Stimulated activated CD8-positive, alpha-beta memory T cell treated with anti-CD3 and anti-CD28 coated beads, Interleukin-15, amount 100 ng/mL, for 48 hours (primary cell): ENCODE data around the gene CST6.

ENCODE experiments used
- DNase-seq, 2 donors: peaks; one replicate each; pipeline ENCODE4 v3.0.0-alpha.2; 2020; ENCODE audit warnings: low read depth in 2 of 2

Gene CST6

GRCh38 chr11:66011785-66012303 is at the start of gene CST6:
CST6 (plus strand) TSS chr11:66012008; CDS start chr11:66012045, 37 bp downstream.
- DNase-seq = no peak

DNA sequence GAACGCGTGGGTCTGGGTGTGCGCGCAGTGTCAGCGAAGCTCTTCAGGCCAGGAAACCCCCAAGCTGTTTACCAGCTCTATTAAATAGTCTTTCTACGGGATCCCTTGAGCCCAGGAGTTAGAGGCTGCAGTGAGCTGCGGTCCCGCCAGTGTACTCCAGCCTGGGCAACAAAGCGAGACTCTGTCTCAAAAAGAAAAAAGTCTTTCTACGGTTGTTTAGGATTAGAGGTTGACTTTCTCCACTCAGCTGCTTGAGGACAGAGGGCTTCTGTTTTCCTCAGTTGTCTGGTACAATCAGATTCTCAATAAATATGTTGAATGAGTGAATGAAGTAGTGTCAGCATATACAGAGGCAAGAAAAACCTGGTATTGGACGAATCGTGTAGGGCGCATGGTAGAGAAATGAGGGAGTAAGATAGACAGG is 49.7 kb upstream of the CST6 start:
- no peak for DNase-seq

GRCh38 chr11:65964906-65965305 is 46.9 kb upstream of the CST6 start:
- DNase-seq = no peak

GRCh38 chr11:65965986-65966762 is 45.6 kb upstream of the CST6 start:
- no peak for DNase-seq

- DNase-seq = no peak
These were observed 44.4 kb upstream of the CST6 start for GRCh38 chr11:65967329-65967934.

GRCh38 chr11:65968600-65969482 is 43.0 kb upstream of the CST6 start:
- no peak for DNase-seq

DNA sequence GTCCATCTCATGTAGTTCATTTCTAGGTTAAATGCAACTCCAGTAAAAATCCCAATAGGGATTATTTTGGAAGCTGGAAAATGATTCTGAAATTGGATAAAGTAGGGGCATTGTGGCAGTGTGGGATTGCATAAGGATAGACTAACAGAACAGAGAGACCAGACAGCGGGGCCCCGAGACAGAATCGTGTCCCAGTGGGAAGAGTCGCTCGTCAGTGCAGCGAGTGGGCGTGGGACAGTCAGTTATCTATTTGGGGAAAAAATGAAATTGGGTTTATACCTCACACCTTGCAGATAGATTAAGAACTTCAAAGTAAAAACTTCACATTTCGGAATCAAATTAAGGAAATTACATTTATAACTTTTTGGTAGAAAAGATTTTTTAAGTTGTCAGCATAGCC is 39.7 kb upstream of the CST6 start:
- no peak for DNase-seq

DNA sequence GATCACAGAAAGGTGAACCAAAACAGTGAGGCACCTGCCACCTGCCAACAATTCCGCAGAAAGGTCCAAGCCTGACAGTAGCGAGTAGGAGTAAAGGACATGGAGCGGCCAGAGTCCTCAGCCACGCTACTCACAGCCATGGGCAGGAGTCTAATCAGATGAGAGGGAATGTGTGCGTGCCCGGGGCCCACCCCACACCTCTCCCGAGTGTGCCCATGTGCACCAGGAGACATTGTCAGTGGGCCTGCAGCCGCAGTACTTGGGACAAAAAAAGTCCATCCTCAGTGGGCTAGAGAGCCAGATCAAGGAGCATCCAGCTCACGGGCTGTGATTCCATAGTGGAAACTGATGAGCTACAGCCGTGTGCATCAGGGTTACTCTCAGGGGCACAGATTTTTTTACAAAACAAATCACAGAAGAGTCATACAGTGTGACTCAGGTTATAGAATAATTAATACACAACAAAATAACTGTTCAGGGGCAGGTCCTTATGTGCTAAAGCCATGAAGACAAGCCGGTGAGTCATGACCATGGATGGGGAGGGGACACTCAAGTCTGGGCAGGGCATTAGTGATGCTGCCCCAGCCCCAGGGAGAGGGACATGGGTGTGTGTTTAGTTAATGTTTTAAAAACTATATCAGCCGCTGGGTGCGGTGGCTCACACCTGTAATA is 38.2 kb upstream of the CST6 start:
- no peak for DNase-seq

GRCh38 chr11:65975771-65976170 is 36.0 kb upstream of the CST6 start:
- no peak for DNase-seq

GRCh38 chr11:65976216-65977176 is 35.3 kb upstream of the CST6 start:
- no peak for DNase-seq

DNA sequence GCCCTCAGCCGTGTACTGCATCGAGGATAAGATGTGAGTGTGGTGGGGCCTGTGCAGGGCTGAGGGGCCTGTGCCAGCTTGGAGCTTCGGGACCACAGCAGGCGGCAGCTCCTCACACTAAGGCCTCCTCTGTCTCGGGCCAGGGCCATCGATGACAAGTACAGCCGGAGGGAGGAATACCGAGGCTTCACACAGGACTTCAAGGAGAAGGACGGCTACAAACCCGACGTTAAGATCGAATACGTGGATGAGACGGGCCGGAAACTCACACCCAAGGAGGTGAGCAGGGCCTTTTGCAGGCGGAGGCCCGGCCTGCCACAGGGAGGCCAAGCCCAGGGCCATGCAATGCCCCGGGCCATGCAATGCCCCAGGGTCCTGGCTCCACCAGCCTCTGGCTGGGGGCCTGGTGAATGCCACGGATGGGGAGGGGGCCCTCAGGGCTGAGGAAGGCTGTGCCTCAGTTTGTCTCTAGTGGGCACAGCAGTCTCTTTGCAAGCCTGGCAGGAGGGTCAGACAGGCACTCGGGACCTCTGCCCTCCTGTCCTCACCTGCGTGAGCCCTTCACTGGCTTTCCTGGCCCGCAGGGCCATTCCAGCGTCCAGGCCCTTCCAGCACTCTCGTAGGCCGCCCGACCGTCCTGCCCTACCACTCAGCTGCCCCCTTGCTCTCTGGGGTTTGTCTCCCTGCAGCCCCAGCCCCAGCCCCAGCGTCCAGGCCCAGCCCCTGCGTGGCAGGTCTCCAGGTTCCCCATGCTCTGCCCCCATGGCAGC is 34.0 kb upstream of the CST6 start:
- no peak for DNase-seq

DNA sequence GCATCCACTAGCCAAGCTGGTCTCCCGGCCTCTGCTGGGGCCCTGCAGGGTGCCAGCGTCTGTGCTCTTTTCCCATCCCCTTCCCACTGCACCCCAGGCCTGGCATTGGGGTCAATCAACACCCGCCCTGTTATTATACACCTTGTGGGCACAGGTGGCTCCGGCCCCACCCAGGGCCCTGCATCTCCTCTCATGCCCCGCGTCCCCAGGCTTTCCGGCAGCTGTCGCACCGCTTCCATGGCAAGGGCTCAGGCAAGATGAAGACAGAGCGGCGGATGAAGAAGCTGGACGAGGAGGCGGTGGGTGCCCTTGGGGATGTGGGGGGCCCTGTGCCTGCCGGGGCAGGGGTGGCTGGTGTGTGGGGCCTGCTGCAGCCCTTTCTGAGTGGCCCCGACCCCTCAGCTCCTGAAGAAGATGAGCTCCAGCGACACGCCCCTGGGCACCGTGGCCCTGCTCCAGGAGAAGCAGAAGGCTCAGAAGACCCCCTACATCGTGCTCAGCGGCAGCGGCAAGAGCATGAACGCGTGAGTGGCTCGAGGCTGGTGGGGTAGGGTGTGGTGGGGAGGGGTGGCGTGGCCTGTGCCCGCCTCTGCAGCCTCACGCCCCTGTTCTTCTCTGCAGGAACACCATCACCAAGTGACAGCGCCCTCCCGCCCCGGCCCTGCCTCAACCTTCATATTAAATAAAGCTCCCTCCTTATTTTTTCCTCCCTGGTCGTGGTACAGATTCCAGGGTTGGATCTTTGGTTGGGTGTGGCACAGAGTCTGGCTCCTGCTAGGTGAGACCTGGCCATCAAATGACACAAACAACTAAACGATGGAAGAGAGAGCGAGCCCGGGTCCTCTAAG is 33.2 kb upstream of the CST6 start:
- DNase-seq = no peak

GRCh38 chr11:65979261-65979759 is 32.5 kb upstream of the CST6 start:
- DNase-seq = no peak

DNA sequence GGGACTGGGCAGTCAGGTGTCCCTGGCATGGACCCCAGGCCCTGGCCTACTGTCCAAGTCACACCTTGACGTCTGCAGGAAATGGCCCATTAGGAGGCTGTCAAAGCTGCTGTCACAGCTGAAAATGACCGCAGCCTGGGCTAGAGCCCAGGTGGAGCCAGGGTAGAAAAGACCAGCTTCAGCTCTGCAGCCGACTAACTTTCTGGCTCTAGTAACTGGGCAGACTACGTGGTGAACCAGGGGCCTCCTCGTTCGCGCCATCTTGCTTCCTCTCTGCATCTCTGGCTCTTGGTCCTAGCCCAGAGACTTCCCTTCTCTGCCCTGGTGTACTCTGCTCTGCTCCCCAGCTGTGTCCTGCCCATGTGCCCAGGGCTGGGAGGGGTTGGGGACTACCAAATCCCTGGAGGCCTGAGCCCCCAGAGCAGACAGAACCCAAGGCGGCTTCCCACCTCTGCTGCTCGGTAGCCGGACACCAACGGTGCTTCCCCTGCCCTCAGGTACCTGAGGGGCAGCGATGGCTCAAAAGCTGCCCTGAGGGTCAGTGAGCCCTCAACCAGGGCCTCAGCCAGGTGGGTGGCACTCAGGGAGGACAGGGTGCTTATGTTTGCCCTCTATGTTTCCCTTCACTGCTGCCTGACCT is 30.6 kb upstream of the CST6 start:
- no peak for DNase-seq

DNA sequence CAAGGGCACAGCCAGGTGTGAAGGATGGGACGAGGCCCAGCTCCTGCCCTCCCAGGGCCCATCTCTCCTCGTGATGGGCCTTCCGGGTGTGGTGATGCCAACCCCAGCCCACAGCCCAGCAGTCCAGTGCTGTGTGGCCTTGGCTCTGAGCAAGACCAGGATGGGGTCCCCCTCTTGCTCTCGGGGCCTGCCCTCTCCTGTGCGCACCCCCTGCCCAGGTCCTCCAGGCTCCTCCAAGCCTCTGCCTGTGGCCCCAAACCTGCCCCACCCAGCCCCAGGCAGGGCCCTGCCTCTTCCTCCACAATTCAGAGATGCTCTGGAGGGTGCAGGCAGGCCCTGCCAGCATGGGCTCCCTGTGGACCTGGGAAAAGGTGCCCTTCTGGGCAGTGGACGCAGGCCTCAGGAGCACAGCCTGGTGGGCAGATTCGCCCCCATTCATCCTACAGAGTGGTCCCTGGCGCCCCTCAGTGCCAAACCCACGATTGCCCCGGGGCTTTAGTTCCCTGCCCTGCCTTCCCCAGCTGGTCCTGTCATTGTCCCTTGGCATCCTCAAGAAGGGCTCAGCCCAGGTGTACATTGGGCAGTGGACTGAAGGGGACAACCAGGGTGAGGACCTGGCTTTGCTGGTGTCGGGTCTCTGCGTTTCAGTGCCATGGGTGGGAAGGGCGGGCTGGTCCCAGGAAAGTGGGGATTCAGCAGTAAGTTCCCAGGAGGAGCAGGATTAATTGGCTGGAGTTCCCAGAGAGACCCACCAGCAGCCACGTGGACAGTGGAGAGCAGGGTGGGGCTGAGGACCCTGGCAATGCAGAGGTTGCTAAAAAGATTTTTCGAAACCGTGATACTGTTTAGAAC is 29.6 kb upstream of the CST6 start:
- no peak for DNase-seq

GRCh38 chr11:65982824-65983588 is 28.8 kb upstream of the CST6 start:
- DNase-seq = no peak
